Measurements from ENCODE around the gene LRPPRC. TPM values are rescaled to one million over a fixed set of nuclear protein-coding genes. Genes with fewer than 3 reads are reported as not detected.

The LRPPRC gene
- total and polyA plus RNA-seq, 2 donors (not counting 3 experiments of a cell fraction or from before 2014, with no cell fraction given), result 22.6 to 94.0 TPM

DNA sequence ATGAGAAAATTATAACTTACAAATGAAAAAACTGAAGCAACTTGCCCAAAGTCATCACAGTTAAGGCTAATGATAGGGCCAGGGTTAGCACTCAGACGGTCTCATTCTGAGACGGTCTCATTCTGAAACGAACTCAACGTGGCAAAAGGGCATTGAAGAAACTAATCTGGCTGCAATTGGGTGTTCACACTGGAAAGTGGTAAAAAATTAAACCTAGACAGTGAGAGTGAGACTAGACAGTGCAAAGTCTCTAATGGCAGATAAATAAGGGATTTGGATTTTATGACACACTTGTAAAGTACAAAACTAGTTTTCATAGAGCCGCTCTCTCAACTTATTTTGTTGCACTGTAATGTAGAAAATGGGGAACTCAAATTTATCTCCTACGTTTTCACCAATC is 9.2 kb downstream of the LRPPRC start:
- CTCF ChIA-PET, result no interaction called here

More for the DNA sequence above, 9.2 kb downstream of the LRPPRC start:
- H3K27me3 ChIP-seq (ENCODE audit: control insufficient read depth in 2 of 2, insufficient read depth in 2 of 2, low read length in 2 of 2), result no peaks in the 10 kb centered on the region
- H3K9me1 ChIP-seq (replicated peaks; ENCODE audit: control insufficient read depth, extremely low read depth, insufficient read depth, low read length), result peaks cover 2% of the 10 kb centered on the region
- no peak overlapping the region for H2AFZ ChIP-seq (ENCODE audit: low read depth, low read length)
- no peaks in the 10 kb centered on the region for H3K9me3 ChIP-seq (replicated peaks; ENCODE audit: control insufficient read depth, insufficient read depth, low read length)
- DNase-seq (ENCODE audit: low read depth, low spot score), result no peak
- POLR2A ChIA-PET, result no interaction called here
- TF ChIP-seq EZH2 (IDR thresholded peaks at IDR 0.05; ENCODE audit: borderline replicate concordance, low read depth, low read length, severe bottlenecking) (no peak), POLR2A (IDR thresholded peaks at IDR 0.05; ENCODE audit: low read depth, low read length) (no peak), FOS (IDR thresholded peaks at IDR 0.05; ENCODE audit: borderline replicate concordance, insufficient read depth, low read length) (no peak), MYC (IDR thresholded peaks at IDR 0.05; ENCODE audit: low read depth, low read length) (no peak), GATA2 (IDR thresholded peaks at IDR 0.05; ENCODE audit: insufficient read depth, insufficient read length, low read depth, low read length) (no peak), POLR2AphosphoS5 (IDR thresholded peaks at IDR 0.05; ENCODE audit: insufficient read depth, low read depth, low read length) (no peak), JUN (IDR thresholded peaks at IDR 0.05; ENCODE audit: borderline replicate concordance, insufficient read depth, insufficient read length, low read depth) (no peak)
- TF ChIP-seq, protein P1, sequence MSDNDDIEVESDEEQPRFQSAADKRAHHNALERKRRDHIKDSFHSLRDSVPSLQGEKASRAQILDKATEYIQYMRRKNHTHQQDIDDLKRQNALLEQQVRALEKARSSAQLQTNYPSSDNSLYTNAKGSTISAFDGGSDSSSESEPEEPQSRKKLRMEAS (IDR thresholded peaks at IDR 0.05; ENCODE audit: insufficient read depth, insufficient read length), result no peak
- TF ChIP-seq, protein P2, sequence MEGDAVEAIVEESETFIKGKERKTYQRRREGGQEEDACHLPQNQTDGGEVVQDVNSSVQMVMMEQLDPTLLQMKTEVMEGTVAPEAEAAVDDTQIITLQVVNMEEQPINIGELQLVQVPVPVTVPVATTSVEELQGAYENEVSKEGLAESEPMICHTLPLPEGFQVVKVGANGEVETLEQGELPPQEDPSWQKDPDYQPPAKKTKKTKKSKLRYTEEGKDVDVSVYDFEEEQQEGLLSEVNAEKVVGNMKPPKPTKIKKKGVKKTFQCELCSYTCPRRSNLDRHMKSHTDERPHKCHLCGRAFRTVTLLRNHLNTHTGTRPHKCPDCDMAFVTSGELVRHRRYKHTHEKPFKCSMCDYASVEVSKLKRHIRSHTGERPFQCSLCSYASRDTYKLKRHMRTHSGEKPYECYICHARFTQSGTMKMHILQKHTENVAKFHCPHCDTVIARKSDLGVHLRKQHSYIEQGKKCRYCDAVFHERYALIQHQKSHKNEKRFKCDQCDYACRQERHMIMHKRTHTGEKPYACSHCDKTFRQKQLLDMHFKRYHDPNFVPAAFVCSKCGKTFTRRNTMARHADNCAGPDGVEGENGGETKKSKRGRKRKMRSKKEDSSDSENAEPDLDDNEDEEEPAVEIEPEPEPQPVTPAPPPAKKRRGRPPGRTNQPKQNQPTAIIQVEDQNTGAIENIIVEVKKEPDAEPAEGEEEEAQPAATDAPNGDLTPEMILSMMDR (IDR thresholded peaks at IDR 0.05; ENCODE audit: extremely low read depth in 1 of 2, insufficient read depth in 1 of 2, low read depth in 1 of 2, low read length in 2 of 2), result no peak
- no peak overlapping the region for H3K4me2 ChIP-seq (ENCODE audit: insufficient read depth, low read length)
- no peaks in the 10 kb centered on the region for H3K4me1 ChIP-seq (ENCODE audit: control insufficient read depth, extremely low read depth, insufficient read depth, low read length)
- H3K79me2 ChIP-seq (ENCODE audit: control insufficient read depth, insufficient read depth, low read length), result peaks cover 80% of the 10 kb centered on the region
- intact Hi-C loops (cut with micrococcal nuclease), result no loop called here
- no peak overlapping the region for H3K9ac ChIP-seq (replicated peaks; ENCODE audit: extremely low read depth, insufficient read depth, low read length)
- H3K36me3 ChIP-seq (ENCODE audit: control insufficient read depth in 2 of 2, extremely low read depth in 1 of 2, insufficient read depth in 2 of 2, low read length in 2 of 2), result peaks cover 0 to 11% of the 10 kb centered on the region in 2 experiments
- FAIRE-seq, result no peak
- no TSS peak for BruUV-seq (replicated peaks)
- no peak overlapping the region for H3K27ac ChIP-seq (ENCODE audit: insufficient read depth, low read depth, low read length)
- no peaks in the 10 kb centered on the region for H4K20me1 ChIP-seq (replicated peaks; ENCODE audit: control insufficient read depth, extremely low read depth, insufficient read depth, low read length)
- dilution Hi-C loops (cut with MboI; ENCODE audit: extremely low pct_ligation_motif_present, low sequenced_read_pairs), result no loop called here
- no peak overlapping the region for H3K4me3 ChIP-seq (replicated peaks in 1 of 3; ENCODE audit: insufficient read depth in 1 of 3, low read depth in 1 of 3, low read length in 3 of 3)
